Endothelial cell of umbilical vein (primary cell): ENCODE data around the gene CARMIL1. TPM values are rescaled to one million over a fixed set of nuclear protein-coding genes. Genes with fewer than 3 reads are reported as not detected.

ENCODE experiments used
- BruUV-seq: library from RNA; stranded (reverse); fragments of 400-500 nt; replicated peaks from 2 replicates; lab custom pipeline; 2021; lab: Mats Ljungman, UMichigan
- CTCF ChIA-PET: fragments of 300-600, 350-600 bp; sonication (Branson Sonifier 250); formaldehyde crosslinking; loops from one replicate; lab custom pipeline; 2021; ENCODE audit warnings: antibody characterized with exemption, inconsistent platforms; lab: Charles Lee
- POLR2A ChIA-PET: fragments of 300-600, 350-600 bp; sonication (Branson Sonifier 250); formaldehyde crosslinking; loops from one replicate; lab custom pipeline; 2021; ENCODE audit warnings: antibody characterized with exemption, inconsistent platforms; lab: Charles Lee
- DNase-seq: peaks from one replicate; pipeline ENCODE4 v3.0.0-alpha.2; 2011; ENCODE audit warnings: low read depth, low spot score
- FAIRE-seq: peaks from 2 replicates; lab custom pipeline; 2011; peaks lifted over from hg19 to GRCh38; lab: Jason Lieb, UNC
- H2AFZ ChIP-seq: 2 replicates; pipeline ENCODE4 v1.6.0; 2012; ENCODE audit warnings: low read depth, low read length, control low read depth, inconsistent platforms
- H3K27ac ChIP-seq: 2 replicates; pipeline ENCODE4 v1.5.1; 2011; ENCODE audit warnings: low read depth, mild to moderate bottlenecking, control low read depth, low read length, moderate library complexity; ENCODE audit not compliant: insufficient read depth
- H3K27me3 ChIP-seq, 2 experiments: 2 replicates each; pipeline versions ENCODE4 v1.6.0 to v1.6.1; 2011; ENCODE audit warnings: low read length in 2 of 2, mixed read lengths in 1 of 2; ENCODE audit not compliant: control insufficient read depth in 2 of 2, insufficient read depth in 2 of 2
- H3K36me3 ChIP-seq, 2 experiments: 2 replicates in 1 of 2; 3 replicates in 1 of 2; pipeline ENCODE4 v1.5.1; 2011; ENCODE audit warnings: low read length in 2 of 2, mild to moderate bottlenecking in 1 of 2, moderate library complexity in 1 of 2; ENCODE audit not compliant: control insufficient read depth in 2 of 2, insufficient read depth in 2 of 2; ENCODE audit errors: extremely low read depth in 1 of 2
- H3K4me1 ChIP-seq: 3 replicates; pipeline ENCODE4 v1.5.1; 2011; ENCODE audit warnings: mild to moderate bottlenecking, low read length; ENCODE audit not compliant: control insufficient read depth, insufficient read depth; ENCODE audit errors: extremely low read depth
- H3K4me2 ChIP-seq: 2 replicates; pipeline ENCODE4 v1.6.1; 2011; ENCODE audit warnings: low read length, control low read depth, mixed read lengths; ENCODE audit not compliant: insufficient read depth
- H3K4me3 ChIP-seq, 3 experiments: fragments of 200-600 bp in 1 of 3; sonication (generic), shearing (Covaris generic) in 1 of 3; replicated peaks in 1 of 3; 2 replicates each; pipeline ENCODE4 v1.5.1; 2011 to 2016; ENCODE audit warnings: control low read depth in 3 of 3, low read length in 3 of 3, mild to moderate bottlenecking in 2 of 3, inconsistent platforms in 1 of 3, low read depth in 1 of 3, moderate library complexity in 1 of 3; ENCODE audit not compliant: insufficient read depth in 1 of 3
- H3K79me2 ChIP-seq: 2 replicates; pipeline ENCODE4 v1.6.0; 2012; ENCODE audit warnings: low read length, inconsistent platforms; ENCODE audit not compliant: control insufficient read depth, insufficient read depth
- H3K9ac ChIP-seq: replicated peaks from 2 replicates; pipeline ENCODE3; 2011; ENCODE audit warnings: low read length, control low read depth; ENCODE audit not compliant: insufficient read depth; ENCODE audit errors: extremely low read depth
- H3K9me1 ChIP-seq: replicated peaks from 3 replicates; pipeline ENCODE4 v1.6.0; 2011; ENCODE audit warnings: mild to moderate bottlenecking, low read length; ENCODE audit not compliant: control insufficient read depth, insufficient read depth; ENCODE audit errors: extremely low read depth
- H3K9me3 ChIP-seq: replicated peaks from 2 replicates; pipeline ENCODE4 v1.5.1; 2012; ENCODE audit warnings: low read length, inconsistent platforms; ENCODE audit not compliant: control insufficient read depth, insufficient read depth
- H4K20me1 ChIP-seq: replicated peaks from 2 replicates; pipeline ENCODE3; 2011; ENCODE audit warnings: mild to moderate bottlenecking, low read length; ENCODE audit not compliant: control insufficient read depth, insufficient read depth; ENCODE audit errors: extremely low read depth
- CTCF ChIP-seq, 2 donors: IDR thresholded peaks; 1 replicate in 1 of 2; 2 replicates in 1 of 2; pipeline ENCODE4 v1.5.1; 2011; ENCODE audit warnings: low read length in 2 of 2, mild to moderate bottlenecking in 2 of 2, moderate library complexity in 2 of 2, control low read depth in 1 of 2, inconsistent platforms in 1 of 2, low read depth in 1 of 2; ENCODE audit not compliant: insufficient read depth in 1 of 2; ENCODE audit errors: extremely low read depth in 1 of 2
- EZH2 ChIP-seq: IDR thresholded peaks from 2 replicates; pipeline ENCODE4 v1.6.1; 2012; ENCODE audit warnings: borderline replicate concordance, low read depth, mild to moderate bottlenecking, moderate library complexity, low read length, inconsistent platforms; ENCODE audit not compliant: severe bottlenecking
- GATA2 ChIP-seq: IDR thresholded peaks from 2 replicates; pipeline ENCODE4 v1.7.0; 2011; ENCODE audit warnings: low read depth, mild to moderate bottlenecking, moderate library complexity, mixed read lengths, low read length; ENCODE audit not compliant: insufficient read length, insufficient read depth
- JUN ChIP-seq: IDR thresholded peaks from 2 replicates; pipeline ENCODE4 v1.6.1; 2011; ENCODE audit warnings: borderline replicate concordance, low read depth; ENCODE audit not compliant: insufficient read length, insufficient read depth
- MAX ChIP-seq: IDR thresholded peaks from 2 replicates; pipeline ENCODE4 v1.6.1; 2011; ENCODE audit not compliant: insufficient read depth, insufficient read length
- MYC ChIP-seq: IDR thresholded peaks from one replicate; pipeline ENCODE4 v1.6.1; 2011; ENCODE audit warnings: mild to moderate bottlenecking, low read depth, low read length
- POLR2A ChIP-seq: IDR thresholded peaks from 2 replicates; pipeline ENCODE4 v1.6.1; 2012; ENCODE audit warnings: low read depth, mild to moderate bottlenecking, control low read depth, low read length
- POLR2AphosphoS5 ChIP-seq: IDR thresholded peaks from 2 replicates; pipeline ENCODE4 v1.6.1; 2012; ENCODE audit warnings: low read depth, mild to moderate bottlenecking, control low read depth, low read length, moderate library complexity; ENCODE audit not compliant: insufficient read depth
- dilution Hi-C: fragments of 300-500 bp; cut with MboI; formaldehyde crosslinking; loops from one replicate; pipeline ENCODE4 v1.15.0; 2019; ENCODE audit warnings: low sequenced_read_pairs; ENCODE audit not compliant: extremely low pct_ligation_motif_present
- intact Hi-C: fragments of 100-400 bp; cut with micrococcal nuclease; formaldehyde crosslinking; loops from one replicate; pipeline ENCODE4 v1.10.0; 2022
- polyA plus RNA-seq, 4 experiments: library from polyadenylated mRNA; depleted of rRNA in 3 of 4; stranded (reverse) in 3 of 4; unstranded in 1 of 4; fragments of >200 nt; gene quantifications; 2 replicates each; pipeline versions ENCODE4 v1.2.1 to v1.2.3, GENCODE V29; 2011 to 2012; ENCODE audit warnings: missing spikeins in 1 of 4
- total RNA-seq: library from RNA; stranded (reverse); gene quantifications from 2 replicates; pipeline ENCODE4 v1.2.3, GENCODE V29; 2021

Gene CARMIL1
- total and polyA plus RNA-seq, 2 donors (not counting 3 experiments of a cell fraction or from before 2014, with no cell fraction given) = 1.3 to 8.7 TPM

DNA sequence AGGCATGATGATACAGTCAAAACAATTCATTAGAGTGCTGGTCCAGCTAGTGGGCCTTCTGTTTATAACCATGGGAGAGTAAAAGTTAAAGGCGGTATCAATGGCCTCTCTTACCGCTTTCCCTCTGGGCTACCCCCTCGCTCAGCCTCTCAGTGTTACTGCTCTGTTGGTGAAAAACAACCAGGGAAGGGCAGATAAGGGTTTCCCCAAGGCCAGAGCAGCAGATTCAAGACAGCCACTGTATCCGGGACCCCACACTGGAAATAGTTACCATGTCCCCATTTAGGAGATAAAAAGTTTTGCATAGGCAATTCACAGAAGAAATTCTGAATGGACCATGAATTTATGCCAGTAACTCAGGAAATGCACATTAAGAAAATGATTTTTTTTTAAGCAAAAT, 386.3 kb downstream of the CARMIL1 start:
- no peak overlapping the region for H3K27ac ChIP-seq
- H3K79me2 ChIP-seq = no peaks in the 10 kb centered on the region
- no peaks in the 10 kb centered on the region for H3K9me1 ChIP-seq
- H3K9ac ChIP-seq = no peak overlapping the region
- ChIA-PET CTCF (interaction anchor here (1.2 kb wide), 1 partner anchor 13 kb away, joined by 3 read pairs; the partner anchor contains the start of gene SCGN), POLR2A (no interaction called here)
- H3K9me3 ChIP-seq = no peaks in the 10 kb centered on the region
- no peak for DNase-seq
- H4K20me1 ChIP-seq = no peaks in the 10 kb centered on the region
- dilution Hi-C loops = no loop called here
- no peak overlapping the region for H3K4me2 ChIP-seq
- H3K4me1 ChIP-seq = no peaks in the 10 kb centered on the region
- intact Hi-C loops = no loop called here
- no peaks in the 10 kb centered on the region for H3K36me3 ChIP-seq
- TF ChIP-seq EZH2 (no peak), MAX (no peak)
- no peak for FAIRE-seq
- BruUV-seq = no TSS peak
- H3K4me3 ChIP-seq = no peak overlapping the region
- H2AFZ ChIP-seq = no peak overlapping the region
- H3K27me3 ChIP-seq = peaks cover 2 to 3% of the 10 kb centered on the region in 2 experiments

DNA sequence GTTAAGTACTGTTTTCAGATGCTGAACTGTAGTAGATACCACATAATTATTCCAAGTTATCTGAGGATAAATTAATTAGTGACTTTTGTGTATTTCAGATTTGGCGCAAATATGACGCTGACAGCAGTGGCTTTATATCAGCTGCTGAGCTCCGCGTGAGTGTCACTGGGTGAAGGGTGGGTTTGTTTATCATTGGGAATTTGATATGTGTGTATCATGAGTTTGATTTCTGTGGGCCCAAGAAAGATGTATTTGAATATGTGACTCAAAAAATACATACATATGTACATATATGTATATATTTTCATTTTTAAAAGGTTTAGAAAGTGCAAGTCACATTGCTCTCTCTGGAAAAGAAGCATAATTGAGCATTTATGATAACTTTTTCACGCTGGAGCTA, 390.2 kb downstream of the CARMIL1 start:
- DNase-seq = no peak
- dilution Hi-C loops = no loop called here
- H4K20me1 ChIP-seq = no peaks in the 10 kb centered on the region
- no peaks in the 10 kb centered on the region for H3K79me2 ChIP-seq
- no peaks in the 10 kb centered on the region for H3K9me1 ChIP-seq
- intact Hi-C loops = no loop called here
- H3K9me3 ChIP-seq = no peaks in the 10 kb centered on the region
- H3K9ac ChIP-seq = no peak overlapping the region
- H2AFZ ChIP-seq = no peak overlapping the region
- TF ChIP-seq POLR2A (no peak), GATA2 (no peak), CTCF (IDR thresholded peaks at IDR 0.05; ENCODE audit: extremely low read depth in 1 of 2, insufficient read depth in 1 of 2, low read depth in 1 of 2, low read length in 2 of 2) (no peak), JUN (no peak), MYC (no peak), MAX (no peak), POLR2AphosphoS5 (no peak)
- H3K4me1 ChIP-seq = no peaks in the 10 kb centered on the region
- FAIRE-seq = no peak
- H3K36me3 ChIP-seq = no peaks in the 10 kb centered on the region
- CTCF ChIA-PET = interaction anchor here (5.3 kb wide), 1 partner anchor 50 kb away, joined by 77 read pairs; no protein-coding TSS in a partner anchor
- no peak overlapping the region for H3K4me3 ChIP-seq
- no peak overlapping the region for H3K27ac ChIP-seq
- no TSS peak for BruUV-seq
- POLR2A ChIA-PET = no interaction called here
- H3K27me3 ChIP-seq = no peaks in the 10 kb centered on the region
- H3K4me2 ChIP-seq = no peak overlapping the region
